Measurements from ENCODE around the gene PRKD2.

The PRKD2 gene

DNA sequence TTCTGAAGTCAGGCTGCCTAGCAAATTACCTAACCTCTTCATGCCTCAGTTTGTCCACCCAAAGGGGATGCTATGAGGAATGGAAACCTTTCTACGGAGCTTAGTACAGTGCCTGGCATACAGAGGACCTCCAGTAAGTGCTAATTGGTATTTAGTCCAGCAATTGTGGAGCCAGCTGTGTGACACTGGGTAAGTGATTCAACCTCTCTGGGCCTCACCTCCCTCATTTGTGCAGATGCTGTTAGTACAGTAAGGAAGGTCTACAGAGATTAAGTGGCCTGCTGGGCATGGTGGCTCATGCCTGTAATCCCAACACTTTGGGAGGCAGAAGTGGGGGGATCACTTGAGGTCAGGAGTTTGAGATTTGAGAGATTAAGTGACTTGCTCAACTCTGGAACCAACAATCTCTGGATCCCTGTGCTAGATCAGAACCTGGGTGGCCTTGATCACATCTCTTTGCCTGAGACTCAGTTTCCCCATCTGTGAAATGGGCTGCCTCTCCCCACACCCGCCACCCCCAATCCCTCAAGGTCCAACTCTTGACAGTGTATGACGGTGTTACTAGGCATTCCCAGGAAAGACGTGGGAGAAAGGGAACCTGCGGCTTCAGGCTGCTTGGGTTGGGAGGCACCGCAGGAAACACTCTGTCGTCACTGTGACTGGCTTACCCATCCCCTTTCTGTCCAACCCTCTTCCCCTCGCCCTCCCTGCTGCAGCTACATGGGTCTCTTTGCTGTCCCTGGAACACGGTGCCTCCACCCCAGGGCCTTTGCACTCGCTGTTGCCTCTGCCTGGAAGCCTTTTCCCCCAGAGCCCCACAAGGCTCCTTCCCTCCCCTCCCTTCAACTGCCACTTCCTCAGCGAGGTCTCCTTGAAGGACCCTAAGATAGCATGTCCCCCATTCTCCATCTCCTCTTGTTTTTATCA is 18.3 kb downstream of the PRKD2 start:
- DNase-seq, result no peak

DNA sequence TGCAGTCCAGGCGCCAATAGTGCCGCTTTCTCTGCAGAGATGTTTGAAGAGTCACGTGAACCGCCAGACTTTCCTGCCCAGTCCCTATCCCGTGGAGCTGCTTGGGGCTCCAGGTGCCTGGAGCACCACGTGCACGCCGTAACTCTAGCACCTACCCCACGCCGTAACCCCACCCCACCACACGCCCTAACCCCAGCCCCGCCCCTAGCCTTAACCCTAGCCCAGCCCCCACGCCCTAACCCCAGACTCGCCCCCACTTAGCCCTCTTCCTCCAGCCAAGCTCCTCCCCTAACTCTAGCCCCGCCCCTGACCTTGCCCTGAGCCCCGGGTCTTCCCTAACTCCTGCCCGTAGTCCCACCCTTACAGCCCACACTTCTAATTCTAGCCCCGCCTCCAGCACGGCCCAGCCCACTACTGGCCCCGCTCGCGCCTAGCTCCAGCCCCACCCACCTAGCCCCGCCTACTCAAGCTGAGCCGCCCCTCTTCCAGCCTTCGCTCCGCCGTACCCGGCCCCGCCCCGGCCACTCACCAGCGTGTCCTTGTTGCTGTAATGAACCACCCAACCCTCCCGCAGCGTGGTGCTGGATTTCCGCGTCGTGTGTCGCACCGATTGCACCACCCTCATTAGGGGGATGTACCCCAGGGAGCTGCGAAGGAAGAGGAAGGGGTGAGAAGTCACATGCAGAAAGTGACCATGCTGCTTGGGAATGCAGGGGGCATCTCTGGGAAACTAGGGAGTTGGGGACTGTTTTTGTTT is 19.5 kb downstream of the PRKD2 start:
- peak; percentile 89 for DNase-seq

DNA sequence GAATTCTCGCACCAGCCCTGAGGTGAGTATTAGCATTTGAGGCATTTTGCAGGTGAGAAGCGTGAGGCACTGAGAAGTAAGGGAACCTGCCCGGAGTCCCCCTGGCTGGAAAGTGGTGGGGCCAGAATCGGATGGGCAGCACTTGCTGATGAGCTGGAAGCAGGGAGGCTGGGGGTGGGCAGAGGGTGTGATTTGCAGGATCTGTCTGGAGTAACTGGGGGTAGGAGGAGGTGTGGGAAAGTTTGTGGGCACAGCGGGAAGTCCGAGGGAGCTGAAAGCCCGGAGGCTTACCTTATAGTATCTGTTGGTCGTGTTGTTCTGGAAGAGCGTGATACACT is 20.1 kb downstream of the PRKD2 start:
- DNase-seq, result no peak

DNA sequence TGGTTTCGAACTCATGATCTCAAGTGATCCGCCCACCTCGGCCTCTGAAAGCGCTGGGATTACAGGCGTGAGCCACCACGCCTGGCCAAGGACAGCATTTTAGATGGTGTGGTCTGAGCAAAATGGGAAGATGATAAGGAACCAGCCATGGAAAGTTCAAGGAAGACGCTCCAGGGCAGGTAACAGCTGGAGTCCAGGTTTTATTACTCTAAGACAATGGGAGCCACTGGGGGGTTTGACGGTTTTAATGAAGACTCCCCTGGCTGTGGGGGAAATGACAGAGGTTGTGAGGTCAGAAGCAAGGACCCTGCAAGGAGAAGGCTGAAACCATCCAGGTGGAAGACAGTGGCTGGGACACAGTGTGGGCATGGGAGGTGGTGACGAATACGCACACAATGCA is 20.9 kb downstream of the PRKD2 start:
- DNase-seq, result no peak

DNA sequence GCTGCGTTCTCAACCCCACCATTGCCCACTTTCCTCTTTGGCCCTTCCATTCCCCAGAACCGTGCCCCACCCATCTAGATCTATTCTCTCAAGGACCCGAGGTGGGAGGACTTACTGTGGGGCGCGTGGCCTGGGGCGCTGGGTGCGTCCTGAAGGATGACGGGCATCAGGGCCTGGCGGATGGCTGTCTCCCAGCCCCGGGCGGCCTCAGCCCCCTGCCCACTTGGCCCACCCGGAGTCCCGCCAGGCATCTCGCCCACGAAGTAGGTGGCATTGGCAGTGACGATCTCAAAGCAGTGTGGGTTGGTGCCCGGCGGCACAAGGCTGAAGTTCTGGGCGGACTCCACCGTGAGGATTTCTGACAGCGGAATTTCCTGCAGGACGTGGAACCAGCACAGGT is 23.2 kb downstream of the PRKD2 start:
- DNase-seq, result no peak

DNA sequence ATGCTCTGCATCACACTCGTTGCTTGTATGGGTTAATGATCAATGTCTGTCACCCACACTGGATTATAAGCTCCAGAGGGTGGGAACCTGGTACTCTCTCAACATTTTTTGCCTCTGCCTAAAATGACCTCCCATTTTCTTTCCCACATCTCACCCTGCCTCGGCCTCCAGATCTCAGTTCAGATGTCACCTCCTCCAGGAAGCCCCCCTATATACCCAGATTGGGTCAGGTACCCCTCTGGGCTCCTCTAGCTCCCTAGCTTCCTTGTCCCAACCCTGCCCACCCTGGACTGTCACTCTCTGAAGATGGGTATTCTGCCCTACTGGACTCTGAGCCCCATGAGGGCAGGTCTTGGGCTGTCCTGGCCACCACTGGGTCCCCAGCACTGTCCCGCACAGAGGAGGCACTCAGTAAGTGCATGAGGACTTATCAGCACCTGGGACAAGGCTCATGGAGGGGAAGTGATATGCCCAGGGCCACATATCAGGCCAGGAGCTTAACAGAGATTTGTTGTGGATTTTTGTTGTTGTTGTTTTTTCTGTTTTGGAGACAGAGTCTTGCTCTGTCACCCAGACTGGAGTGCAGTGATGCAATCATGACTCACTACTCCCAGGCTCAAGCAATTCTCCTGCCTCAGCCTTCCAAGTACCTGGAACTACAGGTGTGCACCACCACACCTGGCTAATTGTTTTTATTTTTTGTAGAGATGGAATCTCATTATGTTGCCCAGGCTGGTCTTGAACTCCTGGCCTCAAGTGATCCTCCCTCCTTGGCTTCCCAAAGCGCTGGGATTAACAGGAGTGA is 23.8 kb downstream of the PRKD2 start:
- DNase-seq, result no peak

DNA sequence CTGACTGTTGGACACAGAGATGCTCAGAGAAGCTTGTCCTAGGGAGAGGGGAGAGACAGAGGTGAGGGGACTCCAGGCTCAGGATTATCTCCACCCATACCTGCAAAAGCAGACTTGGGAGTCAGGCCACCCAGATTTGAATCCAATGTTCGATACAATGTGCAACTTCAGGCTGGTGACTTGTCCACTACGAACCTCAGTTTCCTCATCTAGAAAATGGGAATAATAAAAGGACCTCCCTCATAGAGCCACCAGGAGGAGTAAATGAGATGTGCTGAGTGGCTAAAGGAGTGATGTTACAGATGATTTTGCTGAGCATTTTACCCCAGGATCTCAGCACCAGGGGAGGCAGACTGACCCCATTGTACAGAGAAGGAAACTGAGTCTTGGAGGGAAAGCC is 25.0 kb downstream of the PRKD2 start:
- DNase-seq, result no peak

DNA sequence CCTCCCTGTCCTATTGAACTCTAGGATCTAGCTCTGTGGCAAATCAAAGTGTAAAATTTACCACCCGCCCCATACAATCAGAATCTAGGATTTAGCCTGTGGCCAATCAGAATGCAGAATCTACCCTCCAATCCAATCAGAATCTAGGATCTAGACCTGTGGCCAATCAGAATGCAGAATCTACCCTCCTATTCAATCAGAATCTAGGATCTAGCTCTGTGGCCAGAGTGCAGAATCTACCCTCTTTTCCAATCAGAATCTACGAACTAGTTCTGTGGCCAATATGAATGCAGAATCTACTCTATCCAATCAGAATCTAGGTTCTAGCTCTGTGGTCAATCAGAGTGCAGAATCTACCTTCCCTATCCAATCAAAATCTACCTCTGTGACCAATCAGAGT is 25.8 kb downstream of the PRKD2 start:
- no peak for DNase-seq

DNA sequence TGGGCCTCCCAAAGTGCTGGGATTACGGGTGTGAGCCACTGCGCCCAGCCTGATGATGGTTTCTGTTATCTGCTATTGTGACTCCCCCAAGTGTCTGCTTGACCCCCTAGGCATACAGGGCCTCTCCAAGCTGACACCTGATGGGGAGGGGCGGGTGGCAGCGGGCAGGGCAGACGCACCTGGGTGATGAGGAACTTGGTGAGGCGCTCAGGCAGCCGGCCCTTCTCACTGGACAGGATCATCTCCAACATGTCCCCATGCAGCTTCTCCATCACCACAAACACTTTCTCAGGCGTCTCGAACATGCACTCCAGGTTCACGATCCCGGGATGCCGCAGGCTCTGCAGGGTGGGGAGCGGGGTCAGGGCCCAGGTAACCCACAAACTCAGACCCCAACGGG is 27.6 kb downstream of the PRKD2 start:
- DNase-seq, result no peak

DNA sequence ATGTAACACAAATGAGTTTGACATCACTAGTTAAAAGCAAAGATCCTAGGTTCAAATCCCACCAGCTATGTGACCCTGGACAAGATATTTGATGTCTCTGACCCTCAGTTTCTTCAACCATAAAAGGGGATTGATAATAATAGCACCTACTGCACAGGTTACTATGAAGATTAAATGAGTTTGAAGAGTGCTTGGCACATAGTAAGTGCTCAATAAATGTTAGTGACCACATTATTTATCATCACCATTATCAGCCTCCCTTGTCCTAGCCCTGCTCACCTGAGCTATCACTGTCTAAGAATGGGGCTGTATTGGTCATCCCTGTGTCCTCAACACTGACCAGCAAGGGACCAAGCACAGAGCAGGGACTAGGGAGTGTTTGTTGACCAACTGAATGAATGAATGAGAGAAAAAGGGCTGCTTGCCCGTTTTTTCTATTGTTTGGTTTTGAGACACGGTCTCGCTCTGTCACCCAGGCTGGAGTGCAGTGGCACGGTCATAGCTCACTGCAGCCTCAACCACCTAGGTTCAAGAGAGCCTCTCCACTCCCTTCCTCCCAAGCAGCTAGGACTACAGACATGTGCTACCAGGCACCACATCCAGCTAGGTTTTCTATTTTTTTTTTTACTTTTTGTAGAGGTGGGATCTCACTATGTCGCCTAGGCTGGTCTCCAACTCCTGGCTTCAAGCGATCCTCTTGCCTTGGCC is 29.3 kb downstream of the PRKD2 start:
- DNase-seq, result no peak

DNA sequence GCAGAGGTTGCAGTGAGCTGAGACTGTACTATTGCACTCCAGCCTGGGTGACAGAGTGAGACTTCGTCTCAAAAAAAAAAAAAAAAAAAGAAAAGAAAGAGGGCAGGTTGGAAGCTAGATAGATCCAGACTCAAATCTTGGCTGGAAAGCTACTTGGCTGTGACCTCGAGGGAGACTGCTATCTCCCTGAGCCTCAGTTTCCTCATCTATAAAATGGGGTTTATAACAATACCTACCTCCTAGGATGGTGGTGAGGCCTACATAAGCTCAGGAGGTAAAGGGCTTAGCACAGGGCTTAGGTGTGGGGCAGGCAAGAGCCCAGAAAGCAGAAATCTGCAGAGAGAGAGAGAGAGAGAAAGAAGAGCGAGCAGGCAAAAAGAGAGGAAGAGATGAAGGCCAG is 31.7 kb downstream of the PRKD2 start:
- no peak for DNase-seq

DNA sequence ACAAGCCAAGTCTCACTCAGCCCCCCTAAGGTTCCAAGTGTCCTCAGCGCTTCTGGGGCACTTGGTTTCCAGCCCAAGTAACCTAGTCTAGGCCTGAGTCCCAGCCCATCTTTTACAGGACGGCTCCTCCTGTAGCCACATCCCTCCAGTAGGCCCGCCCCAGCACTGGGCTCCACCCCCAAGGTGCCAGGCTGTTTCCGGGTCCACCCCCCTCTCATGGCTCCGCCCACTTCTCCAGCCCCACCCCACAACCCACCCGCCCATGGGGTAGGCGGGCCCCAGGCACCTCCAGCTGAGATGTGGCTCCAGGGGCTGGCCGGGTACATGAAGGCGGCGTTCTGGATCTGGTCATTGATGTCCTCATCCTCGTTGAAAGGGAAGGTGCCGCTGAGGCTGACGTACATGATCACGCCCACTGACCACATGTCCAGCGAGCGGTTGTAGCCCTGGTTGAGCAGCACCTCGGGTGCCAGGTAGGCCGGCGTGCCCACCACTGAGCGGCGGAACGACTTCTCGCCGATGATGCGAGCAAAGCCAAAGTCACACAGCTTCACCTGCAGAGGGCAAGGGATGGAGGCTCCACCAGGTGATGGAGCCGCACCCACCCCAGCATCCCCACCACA is 38.7 kb downstream of the PRKD2 start:
- no peak for DNase-seq

DNA sequence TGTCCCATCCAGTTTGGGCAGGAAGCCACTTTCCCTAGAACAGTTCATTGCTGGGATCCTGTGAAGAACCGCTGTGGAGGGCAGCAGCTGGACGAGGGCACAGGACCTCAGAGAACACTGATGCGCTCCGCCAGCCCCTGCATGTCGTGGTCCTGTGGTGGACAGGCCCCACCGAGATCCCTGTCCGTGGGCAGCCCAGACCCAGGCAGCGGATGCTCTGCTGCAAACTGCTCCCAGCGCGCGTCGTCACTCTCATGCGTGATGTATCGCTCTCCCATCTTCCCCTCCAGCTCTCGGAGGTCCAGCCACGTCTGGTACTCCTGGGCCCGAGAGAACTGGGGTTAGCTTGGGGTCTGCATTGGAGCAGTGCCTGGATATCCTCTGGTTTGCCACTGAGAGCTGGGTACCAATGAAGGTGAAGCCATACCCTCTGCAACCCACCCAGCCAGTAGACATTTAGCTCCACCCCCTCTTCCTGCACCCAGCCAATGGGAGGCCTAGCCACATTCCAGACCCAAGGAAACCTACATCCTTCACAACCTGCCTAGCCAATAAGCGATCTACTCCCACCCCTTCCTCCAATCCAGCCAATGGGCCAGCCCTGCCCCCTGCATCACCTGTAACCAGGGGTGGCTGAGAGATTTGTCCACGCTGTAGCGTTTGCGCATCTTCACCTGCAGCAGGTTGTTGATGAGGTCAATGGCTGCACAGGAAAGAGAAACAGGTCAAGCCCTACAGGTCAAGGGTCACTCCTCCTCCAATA is 42.3 kb downstream of the PRKD2 start:
- no peak for DNase-seq

DNA sequence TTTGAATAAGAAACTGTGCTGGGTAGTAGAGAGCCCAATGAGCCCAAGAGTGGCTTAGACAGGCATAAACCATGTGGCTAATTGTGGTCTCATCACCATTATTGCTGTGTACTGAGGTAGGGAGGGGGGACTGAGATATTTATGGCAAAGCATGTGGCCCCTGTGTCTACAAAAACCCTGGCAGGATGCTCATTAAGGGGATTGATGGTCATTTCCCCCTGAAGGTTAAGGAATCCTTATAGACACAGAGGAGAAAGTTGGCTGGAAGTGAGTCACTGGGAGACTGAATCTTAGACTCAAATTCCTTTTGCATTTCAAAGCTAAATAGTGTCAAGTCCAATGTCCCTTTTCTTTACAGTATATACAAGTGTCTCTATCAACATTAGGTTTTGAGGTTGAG is 46.1 kb downstream of the PRKD2 start:
- DNase-seq, result no peak

DNA sequence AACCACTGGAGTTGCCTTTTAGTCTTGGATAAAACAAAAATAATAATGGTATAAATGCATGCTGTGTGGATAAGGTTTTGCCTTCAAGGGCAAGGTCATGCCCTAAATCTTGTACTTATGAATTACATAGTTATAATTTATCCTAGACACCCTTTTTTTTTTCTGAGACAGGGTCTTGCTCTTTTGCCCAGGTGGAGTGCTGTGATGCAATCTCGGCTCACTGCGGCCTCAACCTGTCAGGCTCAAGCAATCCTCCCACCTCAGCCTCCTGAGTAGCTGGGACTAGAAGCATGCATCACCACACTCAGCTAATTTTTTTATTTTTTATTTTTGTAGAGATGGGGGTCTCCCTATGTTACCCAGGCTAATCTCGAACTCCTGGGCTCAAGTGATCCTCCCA is 48.3 kb downstream of the PRKD2 start:
- DNase-seq, result no peak

DNA sequence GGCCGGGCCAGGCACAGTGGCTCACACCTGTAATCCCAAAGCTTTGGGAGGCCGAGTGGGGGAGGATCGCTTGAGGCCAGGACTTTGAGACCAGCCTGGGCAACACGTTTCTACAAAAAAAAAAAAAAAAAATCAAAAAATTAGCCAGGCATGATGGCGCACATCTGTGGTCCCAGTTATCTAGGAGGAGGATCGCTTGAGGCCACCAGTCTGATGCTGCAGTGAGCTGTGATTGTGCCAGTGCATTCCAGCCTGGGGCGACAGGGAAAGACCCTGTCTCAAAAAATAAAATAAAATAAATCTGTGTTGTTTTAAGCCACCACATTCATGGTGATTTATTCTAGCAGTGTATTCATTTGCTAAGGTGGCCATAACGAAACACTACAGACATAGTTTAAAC is 51.8 kb downstream of the PRKD2 start:
- no peak for DNase-seq

DNA sequence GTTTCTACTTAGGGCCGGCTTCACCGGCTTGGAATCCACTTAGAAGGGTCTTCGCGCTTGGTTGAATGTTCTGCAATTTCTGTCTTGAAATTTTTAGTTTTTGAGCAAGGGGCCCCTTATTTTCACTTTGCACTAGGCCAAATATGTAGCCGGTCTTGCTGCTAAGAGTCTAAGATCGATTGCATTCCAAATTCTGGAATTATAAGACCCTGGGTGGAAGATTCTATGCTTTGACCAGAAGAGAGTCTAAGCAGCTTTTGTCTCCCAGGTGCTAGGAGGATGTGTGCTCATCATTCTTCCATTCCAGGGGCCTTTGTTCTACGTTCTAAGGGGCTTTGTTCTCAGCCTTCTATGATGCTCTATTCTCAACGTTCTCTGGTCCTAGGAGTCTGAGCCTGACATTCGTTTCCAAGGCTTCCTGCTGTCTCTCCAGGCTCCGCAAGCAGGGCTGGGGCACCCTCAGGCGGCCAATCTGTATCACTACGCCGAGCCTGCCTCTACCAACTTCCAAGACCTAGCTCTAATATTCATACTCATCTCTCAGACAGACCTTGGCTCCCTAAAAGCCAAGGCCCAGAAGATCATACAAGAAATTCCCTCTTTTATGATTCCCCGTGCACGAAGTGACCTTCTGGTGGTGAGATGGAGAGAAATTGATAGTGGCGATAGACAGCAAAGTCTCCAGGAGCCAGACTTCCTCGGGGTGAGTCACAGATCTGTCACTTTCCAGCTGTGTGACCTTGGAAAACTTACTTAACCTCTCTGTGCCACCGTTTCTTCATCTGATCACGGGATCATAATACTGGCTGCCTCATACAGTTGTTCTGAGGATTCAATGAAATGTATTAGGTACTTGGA is 55.0 kb downstream of the PRKD2 start:
- peak; percentile 92 for DNase-seq

DNA sequence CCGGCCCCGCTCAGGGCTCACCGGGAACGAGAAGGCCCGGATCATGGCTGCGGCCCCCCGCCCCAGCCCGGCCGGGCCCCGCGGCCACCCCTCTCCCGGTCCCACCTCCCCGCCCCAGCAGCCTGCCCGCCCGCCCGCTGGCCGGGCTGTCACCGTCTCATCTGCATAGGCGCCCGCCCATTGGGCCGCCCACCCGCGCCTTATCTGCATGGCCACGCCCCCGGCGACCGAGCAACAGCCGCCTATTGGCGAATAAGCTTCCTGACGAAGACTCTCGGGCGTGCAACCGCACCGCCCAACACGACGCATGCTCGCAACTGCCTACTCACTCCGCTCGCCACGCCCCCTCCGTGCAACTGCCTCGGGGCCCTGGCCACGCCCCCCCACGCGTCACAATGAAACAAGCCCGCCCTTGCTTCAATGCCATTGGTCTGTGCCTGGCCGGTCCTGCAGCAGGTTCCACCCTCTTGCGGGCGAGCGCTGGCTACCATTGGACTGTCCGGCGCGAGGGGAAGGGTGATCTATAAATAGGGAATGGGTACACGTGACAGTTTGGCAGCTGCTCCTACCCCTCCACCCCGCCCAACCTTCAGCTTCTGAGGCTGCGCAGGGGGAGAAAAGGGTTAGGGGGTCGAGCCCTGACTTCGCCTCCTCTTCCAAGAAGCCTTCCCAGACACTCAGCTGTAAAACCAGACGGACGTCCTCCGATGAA is 55.7 kb downstream of the PRKD2 start, which contains the start of gene DACT3:
DACT3 (minus strand) TSS at position 163 of the 712 bp plus-strand sequence; CDS start at position 45, 118 bp downstream.
- DNase-seq, result peak; percentile 100

DNA sequence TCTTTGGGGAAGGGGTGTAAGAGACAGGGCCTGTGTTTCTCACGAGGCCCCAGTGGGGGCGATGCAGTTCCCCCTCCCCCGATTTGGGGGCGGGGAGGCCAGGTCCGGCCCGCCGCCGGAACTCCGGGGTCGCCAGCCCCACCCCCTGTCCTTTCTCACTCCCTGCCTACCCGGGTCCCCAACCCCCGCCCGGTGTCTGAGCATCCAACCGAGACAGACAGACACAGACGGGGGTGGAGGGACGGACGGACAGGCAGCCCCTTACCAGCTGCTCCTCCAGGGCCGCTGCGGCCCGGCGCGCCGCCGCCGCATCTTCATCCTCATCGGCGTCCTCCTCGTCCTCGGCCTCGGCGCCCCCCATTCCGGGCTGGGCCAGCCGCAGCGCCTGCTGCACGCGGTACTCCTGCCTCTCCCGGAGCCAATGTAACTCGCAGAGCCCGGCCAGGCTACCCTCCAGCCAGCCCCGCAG is 56.3 kb downstream of the PRKD2 start:
- DNase-seq, result peak; percentile 70
